HG03159 (cell line): Measurements from ENCODE around the gene KLK6.
"Not testable (repeated sequence)": the region's sequence is repeated elsewhere in the genome, so short reads cannot be mapped to it uniquely, and the experiment has no call there.

Experiments used
- ATAC-seq: cut with Tn5 transposase; IDR thresholded peaks from one replicate; pipeline ENCODE4 v1.9.1; 2021; ENCODE audit warnings: mild to moderate bottlenecking, moderate library complexity; ENCODE audit not compliant: unreplicated experiment

KLK6 gene

DNA sequence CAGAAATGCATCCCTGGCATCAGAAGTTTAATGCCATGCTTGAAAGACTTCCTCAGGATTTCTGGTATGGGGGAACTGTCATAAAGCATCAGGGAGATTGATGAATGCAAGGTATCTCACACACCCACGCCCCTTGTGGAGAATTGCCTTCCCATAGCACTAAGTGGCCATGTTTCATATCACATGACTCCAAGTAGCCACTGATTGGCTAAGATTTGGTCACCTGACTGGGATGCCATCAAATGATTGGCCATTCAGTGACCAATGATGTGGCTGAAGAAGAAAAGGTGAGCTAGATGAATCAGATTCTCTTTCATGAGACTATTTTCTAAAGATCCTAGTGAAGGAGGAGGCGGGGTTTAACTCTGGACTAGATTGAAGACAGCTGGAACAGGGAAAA, 24.7 kb upstream of the KLK6 start:
- ATAC-seq = no peak

DNA sequence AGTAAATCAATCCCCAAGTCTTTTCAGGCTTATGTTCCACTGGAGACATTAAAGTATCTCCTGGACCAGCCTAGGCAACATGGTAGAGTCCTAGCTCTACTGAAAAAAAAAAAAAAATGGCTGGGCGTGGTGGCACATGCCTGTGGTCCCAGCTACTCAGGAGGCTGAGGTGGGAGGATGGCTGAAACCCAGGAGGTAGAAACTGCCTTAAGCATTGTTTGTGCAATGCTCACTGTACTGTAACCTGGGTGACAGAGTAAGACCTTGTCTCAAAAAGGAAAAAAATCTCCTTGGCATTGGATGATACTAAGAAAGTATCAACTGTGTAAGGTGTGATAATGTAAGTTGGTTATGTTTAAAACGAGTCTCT, 23.3 kb upstream of the KLK6 start:
- ATAC-seq = no peak

GRCh38 chr19:50984416-50984815, 15.0 kb upstream of the KLK6 start:
- ATAC-seq = not testable (repeated sequence)

DNA sequence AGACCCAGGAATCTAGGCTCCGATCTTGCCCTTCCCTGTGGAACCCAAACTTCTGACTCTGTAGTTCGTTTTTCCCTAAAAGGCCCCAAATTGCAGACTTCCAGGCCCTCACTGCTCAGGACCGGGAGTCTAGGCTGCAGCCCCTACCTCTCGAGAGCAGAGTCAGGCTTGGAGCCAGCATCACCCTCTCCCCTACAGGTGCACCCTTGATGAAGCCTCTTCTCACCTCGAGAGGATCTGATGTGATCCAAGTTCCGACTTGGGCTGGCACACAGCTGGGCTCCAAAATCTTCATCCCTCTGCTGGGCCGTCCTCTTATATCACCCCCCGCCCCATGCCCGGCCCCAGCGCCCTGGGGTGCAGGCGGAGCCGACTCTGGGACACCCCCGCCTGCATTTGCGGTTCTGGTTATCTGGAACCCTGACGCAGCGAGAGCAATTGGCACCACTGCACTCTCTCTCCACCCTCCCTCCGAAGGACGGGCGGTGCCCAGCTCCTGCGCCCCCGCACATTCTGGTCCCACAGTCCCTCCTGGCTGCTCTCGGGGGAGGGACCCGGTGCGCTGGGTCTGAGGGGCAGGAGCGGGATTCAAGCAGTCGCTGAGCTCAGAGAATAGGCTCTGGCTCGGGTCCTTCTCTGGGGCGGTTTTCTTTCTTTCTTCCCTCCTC, 14.4 kb upstream of the KLK6 start, which contains the start of gene KLK7:
KLK7 (minus strand) TSS at position 293 of the 668 bp plus-strand sequence. CDS start 1,518 bp downstream, outside the sequence.
- no peak for ATAC-seq

DNA sequence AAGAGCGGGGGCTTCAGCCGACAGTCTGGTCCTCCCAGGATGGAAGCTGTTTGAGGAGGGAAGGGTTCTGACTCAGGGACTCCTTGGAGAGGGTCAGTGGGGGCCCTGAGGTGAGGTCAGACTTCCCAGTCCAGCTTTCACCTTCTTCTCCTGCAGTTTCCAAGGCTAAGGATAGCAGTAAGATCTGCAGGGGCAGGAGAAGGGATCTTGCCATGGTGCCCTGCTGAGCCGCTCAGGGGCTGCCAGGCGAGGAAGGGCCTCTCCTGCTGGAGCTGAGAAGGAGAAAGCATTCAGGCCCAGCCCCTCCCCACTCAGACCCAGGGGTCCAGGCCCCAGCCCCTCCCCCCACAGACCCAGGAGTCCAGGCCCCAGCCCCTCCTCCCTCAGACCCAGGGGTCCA, 12.8 kb upstream of the KLK6 start:
- no peak for ATAC-seq

DNA sequence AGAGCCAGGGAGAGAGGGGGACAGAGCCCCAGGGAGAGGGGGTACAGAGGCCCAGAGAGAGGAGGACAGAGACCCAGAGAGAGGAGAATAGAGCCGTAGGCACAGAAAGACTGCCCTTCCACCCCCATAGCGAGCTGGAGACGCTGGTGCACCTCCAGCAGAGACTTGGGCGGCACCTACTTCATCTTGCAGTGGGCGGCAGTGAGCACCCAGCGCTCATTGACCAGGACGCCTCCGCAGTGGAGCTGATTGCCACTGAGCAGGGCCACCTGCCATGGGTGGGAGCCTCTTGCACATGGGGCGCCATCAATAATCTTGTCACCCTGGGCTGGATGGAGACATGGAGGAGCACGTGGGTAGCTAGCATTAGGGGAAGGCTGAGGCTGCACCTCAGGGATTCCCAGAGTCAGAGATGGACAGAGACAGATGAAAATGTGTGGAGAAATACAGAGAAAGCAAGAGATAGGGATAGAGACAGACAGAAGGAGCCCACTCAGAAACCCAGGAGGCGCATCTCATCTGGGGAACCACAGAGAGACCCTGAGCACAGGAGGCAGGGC, 12.3 kb upstream of the KLK6 start:
- ATAC-seq = no peak

DNA sequence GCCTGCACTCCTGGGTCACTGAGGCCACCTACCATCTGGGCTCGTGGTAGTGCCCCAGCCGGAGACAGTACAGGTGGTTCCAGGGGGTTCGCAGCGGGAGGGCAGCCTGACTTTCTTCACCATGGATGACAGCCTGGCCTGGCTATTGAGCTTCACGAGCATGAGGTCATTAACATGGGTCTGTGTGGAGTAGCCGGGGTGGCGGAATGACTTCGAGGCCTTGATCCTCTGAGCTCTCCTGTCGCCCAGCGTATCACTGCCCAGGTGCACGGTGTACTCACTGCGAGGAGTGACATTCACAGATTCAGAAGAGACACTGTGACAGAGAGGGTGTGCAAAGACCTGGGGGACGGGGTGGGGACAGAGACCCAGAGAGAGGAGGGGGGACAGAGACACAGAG, 10.8 kb upstream of the KLK6 start:
- ATAC-seq = no peak

GRCh38 chr19:50979758-50980157, 10.4 kb upstream of the KLK6 start:
- no peak for ATAC-seq

DNA sequence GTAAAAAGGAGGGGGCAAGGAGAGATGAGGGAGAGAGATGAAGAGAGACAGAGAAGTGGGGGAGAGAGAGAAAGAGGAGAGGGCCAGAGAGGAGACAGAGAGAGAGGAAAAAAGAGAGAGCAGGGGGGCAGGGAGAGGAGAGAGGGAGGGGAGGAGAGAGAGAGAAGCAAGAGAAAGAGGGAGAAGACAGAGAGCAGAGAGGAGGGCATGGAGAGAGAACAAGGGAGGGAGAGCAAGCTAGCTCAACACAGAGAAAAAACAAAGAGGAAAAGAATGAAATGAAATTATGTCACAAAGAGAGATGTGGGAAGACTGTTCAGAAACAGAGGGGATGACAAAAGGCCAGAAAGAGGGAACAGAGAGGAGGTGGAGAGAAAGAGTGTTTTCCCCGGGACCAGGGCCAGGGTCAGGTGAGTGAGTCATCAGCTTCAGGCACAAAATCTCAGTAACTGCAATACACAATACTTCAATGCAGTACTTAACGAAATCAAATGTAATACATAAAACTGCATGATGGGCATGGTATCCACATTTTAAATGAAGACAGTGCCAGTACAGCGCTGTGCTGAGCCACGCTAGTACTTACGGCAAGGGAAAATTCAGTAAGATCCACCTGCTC, 9.5 kb upstream of the KLK6 start:
- ATAC-seq = no peak

- ATAC-seq = no peak
These were observed 8.2 kb upstream of the KLK6 start for GRCh38 chr19:50977626-50978025.

DNA sequence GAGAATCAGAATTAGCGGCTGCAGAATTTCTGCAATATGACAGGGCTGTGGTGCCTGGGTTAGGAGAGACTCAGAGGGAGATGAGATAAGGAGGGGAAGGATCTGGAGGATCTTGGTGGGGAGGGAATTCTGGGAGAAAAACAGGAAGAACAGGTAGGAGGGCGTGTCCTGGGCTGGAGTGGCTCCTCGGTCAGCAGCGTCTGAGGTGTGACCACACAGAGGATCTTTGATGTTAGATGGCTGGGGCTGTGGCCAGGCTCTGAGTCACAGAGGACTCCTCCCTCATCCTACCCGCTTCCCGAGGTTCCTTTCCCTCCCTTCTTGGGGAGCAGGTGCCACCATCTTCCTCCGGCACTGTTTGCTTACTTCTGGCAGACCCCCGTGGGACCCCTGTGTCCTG, 6.4 kb upstream of the KLK6 start:
- ATAC-seq = no peak

DNA sequence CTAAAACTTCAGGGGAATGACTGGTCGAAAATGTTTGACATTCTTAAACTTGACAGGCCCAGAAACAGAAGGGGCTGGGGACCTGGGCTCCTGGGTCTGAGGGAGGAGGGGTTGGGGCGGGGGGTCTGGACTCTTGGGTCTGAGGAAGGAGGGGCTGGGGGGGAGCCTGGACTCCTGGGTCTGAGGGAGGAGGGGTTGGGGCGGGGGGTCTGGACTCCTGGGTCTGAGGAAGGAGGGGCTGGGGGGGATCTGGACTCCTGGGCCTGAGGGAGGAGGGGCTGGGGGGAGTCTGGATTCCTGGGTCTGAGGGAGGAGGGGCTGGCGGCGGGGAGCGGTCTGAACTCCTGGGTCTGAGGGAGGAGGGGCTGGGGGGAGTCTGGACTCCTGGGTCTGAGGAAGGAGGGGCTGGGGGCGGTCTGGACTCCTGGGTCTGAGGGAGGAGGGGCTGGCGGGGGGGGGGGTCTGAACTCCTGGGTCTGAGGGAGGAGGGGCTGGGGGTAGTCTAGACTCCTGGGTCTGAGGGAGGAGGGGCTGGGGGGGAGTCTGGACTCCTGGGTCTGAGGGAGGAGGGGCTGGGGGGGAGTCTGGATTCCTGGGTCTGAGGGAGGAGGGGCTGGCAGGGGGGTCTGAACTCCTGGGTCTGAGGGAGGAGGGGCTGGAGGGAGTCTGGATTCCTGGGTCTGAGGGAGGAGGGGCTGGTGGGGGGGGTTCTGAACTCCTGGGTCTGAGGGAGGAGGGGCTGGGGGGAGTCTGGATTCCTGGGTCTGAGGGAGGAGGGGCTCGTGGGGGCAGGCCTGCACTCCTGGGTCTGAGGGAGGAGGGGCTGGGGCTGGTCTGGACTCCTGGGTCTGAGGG, 5.5 kb upstream of the KLK6 start:
- no peak for ATAC-seq

- no peak for ATAC-seq
These were observed 3.5 kb upstream of the KLK6 start for GRCh38 chr19:50972795-50973376.

GRCh38 chr19:50969810-50970209, 419 bp upstream of the KLK6 start:
- not testable (repeated sequence) for ATAC-seq

DNA sequence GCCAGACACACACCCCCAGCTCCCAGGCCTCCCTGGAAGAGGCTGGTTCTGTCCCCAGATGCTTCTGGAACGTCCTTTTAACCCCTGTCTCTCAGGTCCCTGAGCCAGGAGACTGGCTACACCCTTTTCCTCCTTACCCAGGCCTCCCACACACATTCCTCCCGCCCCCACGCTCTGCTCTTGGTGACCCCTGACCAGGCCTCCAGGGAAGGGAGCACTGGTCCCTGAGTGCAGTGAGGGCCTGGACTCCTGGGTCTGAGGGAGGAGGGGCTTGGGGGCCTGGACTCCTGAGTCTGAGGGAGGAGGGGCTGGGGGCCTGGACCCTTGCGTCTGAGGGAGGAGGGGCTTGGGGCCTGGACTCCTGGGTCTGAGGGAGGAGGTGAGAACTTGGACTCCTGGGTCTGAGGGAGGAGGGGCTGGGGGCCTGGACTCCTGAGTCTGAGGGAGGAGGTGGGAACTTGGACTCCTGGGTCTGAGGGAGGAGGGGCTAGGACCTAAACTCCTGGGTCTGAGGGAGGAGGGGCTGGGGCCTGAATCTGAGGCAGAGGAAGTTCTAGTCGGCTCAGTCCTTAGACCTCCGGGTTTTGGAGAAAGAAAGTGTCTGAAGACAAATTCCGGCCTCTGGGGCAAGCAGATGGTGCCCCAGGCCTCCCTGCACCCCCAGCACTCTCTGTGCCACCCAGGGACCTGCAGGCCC, 527 bp downstream of the KLK6 start:
- no peak for ATAC-seq

DNA sequence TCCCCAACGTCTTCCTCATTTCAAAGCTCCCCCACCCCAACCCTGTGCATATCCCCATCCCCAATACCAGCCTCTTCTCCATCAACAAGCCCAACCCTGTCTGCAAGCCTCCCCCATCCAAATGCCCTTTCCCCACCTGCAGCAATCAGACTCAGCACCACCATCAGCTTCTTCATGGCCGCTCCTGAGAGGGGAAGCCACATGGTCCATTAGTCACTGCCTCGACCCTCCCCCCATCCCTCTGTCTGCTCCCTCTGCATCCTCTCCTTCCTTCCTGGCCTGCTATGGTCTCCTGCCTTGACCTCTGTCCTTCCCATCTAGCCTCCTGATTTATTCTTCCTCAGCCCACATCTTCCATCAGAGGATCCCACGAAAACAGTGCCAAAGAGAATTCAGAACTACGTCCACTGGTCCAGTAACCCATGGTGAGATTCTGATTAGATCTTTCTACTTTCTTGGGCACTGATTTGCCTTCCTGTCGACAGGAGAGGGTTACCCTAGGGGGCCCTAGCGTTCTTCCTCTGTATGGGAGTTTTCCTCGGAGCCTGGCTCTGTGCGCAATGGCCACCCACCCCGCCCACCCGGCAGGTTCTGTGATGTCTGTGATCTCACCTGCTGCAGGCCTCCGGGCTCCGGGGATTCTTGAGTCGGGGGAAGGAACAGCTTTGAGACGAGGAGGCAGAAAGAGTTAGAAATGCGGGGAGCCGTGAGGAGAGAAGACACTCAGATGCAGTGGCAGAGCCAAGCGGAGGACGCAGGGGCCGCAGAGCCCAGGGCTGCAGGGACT, 1.3 kb downstream of the KLK6 start:
- no peak for ATAC-seq

- ATAC-seq = no peak
These were observed 5.1 kb downstream of the KLK6 start for GRCh38 chr19:50964266-50964665.

DNA sequence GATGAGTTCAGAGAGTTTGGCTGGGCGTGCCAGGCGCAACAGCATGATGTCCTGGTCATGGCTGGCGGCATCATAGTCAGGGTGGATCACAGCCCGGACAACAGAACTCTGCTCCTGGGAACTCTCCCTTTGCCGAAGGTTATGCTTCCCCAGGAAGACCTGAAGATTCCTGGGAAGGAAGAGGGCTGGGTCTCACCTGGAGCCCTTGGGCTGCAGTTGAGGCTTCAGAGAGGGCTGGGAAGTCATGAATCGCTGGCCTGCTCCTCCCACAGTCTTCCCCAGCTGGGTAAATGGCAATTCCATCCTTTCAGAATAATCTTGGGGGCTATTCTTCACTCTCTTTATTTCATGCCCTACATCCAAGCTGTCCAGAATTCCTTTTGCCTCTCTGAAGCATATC, 6.0 kb downstream of the KLK6 start:
- no peak for ATAC-seq

DNA sequence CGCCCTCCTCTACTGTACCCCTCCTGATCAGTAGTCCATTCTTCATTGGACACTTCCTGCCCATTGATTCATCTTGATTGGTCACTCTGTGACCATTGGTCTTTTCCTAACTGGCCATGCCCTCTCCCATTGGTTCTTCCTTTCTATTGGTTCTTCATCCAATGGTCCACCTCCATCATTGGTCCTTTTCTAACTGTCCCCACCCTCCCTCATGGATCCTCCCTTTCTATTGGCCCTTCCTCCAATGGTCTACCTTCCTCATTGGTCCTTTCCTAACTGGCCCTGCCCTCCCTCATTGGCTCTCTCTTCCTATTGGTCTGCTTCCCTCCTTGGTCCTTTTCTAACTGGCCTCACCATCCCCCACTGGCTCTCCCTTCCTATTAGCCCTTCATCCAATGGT, 7.1 kb downstream of the KLK6 start:
- ATAC-seq = no peak
